ENCODE data around the gene ZMIZ2. TPM values are rescaled to one million over a fixed set of nuclear protein-coding genes. Genes with fewer than 3 reads are reported as not detected.
A peak's percentile ranks its signal among the peaks of the same experiment; 100 is the strongest.

The ZMIZ2 gene
- total and polyA plus RNA-seq, 3 experiments from 2014 or later = 9.8 to 122 (median 119) TPM

- POLR2A ChIA-PET = interaction anchor here (0.5 to 0.7 kb wide), 2 partner anchors 65 to 100 kb away, joined by 3 to 5 read pairs; no protein-coding TSS in a partner anchor
Observed at GRCh38 chr7:44733708-44734481, 14.8 kb upstream of the ZMIZ2 start.

GRCh38 chr7:44735403-44736165 is 13.1 kb upstream of the ZMIZ2 start:
- Histone ChIP-seq H3K9me3 (ENCODE audit: low read length) (no peaks in the 10 kb centered on the region), H3K4me3 (ENCODE audit: low read length) (no peak overlapping the region), H3K27ac (ENCODE audit: low read depth, low read length) (no peak overlapping the region), H3K36me3 (ENCODE audit: insufficient read depth, low read length) (no peaks in the 10 kb centered on the region), H3K27me3 (ENCODE audit: insufficient read depth, low read length, poor library complexity, severe bottlenecking) (no peaks in the 10 kb centered on the region), H3K4me1 (ENCODE audit: insufficient read depth, low read length) (no peaks in the 10 kb centered on the region)
- Mint-ChIP-seq H3K4me1 (peaks cover 7 to 12% (median 7%) of the 10 kb centered on the region in 3 donors), H3K27ac (peak overlapping the region in 2 of 8 donors; percentile 7 to 32), H3K9me3 (no peaks in the 10 kb centered on the region), H3K36me3 (no peaks in the 10 kb centered on the region), H3K27me3 (no peaks in the 10 kb centered on the region), H3K4me3 (no peak overlapping the region)
- DNase-seq = peak in 1 of 5 donors; percentile 54
- ChIA-PET POLR2A (no interaction called here), CTCF (interaction anchor here (1.6 kb wide), 1 partner anchor 170 kb away, joined by 5 read pairs; no protein-coding TSS in a partner anchor)

More at GRCh38 chr7:44733708-44734481, 14.8 kb upstream of the ZMIZ2 start:
- CTCF ChIA-PET = interaction anchor here (1.6 kb wide), 1 partner anchor 168 kb away, joined by 5 read pairs; no protein-coding TSS in a partner anchor
- Mint-ChIP-seq H3K4me1 (peaks cover 7 to 12% (median 7%) of the 10 kb centered on the region in 3 donors), H3K27me3 (no peaks in the 10 kb centered on the region), H3K27ac (no peak overlapping the region), H3K36me3 (no peaks in the 10 kb centered on the region), H3K9me3 (no peaks in the 10 kb centered on the region), H3K4me3 (no peak overlapping the region)
- no peak for DNase-seq
- Histone ChIP-seq H3K27ac (ENCODE audit: low read depth, low read length) (no peak overlapping the region), H3K4me1 (ENCODE audit: insufficient read depth, low read length) (no peaks in the 10 kb centered on the region), H3K27me3 (ENCODE audit: insufficient read depth, low read length, poor library complexity, severe bottlenecking) (no peaks in the 10 kb centered on the region), H3K36me3 (ENCODE audit: insufficient read depth, low read length) (no peaks in the 10 kb centered on the region), H3K4me3 (ENCODE audit: low read length) (no peak overlapping the region), H3K9me3 (ENCODE audit: low read length) (no peaks in the 10 kb centered on the region)

- Mint-ChIP-seq H3K27ac (peak overlapping the region in 5 of 8 donors; percentile 19 to 86 (median 64)), H3K27me3 (peaks cover 0 to 2% of the 10 kb centered on the region in 2 donors), H3K36me3 (no peaks in the 10 kb centered on the region), H3K4me3 (no peak overlapping the region), H3K4me1 (peaks cover 7 to 12% (median 7%) of the 10 kb centered on the region in 3 donors), H3K9me3 (no peaks in the 10 kb centered on the region)
- Histone ChIP-seq H3K4me3 (ENCODE audit: low read length) (no peak overlapping the region), H3K4me1 (ENCODE audit: insufficient read depth, low read length) (no peaks in the 10 kb centered on the region), H3K27ac (ENCODE audit: low read depth, low read length) (no peak overlapping the region), H3K9me3 (ENCODE audit: low read length) (no peaks in the 10 kb centered on the region), H3K27me3 (ENCODE audit: insufficient read depth, low read length, poor library complexity, severe bottlenecking) (no peaks in the 10 kb centered on the region), H3K36me3 (ENCODE audit: insufficient read depth, low read length) (no peaks in the 10 kb centered on the region)
- DNase-seq = no peak
- ChIA-PET CTCF (no interaction called here), POLR2A (no interaction called here)
Observed at GRCh38 chr7:44736896-44737295, 11.8 kb upstream of the ZMIZ2 start.

GRCh38 chr7:44738051-44738723 is 10.5 kb upstream of the ZMIZ2 start:
- ChIA-PET CTCF (interaction anchor here (1.3 kb wide), 1 partner anchor 110 kb away, joined by 3 read pairs; no protein-coding TSS in a partner anchor), POLR2A (no interaction called here)
- Histone ChIP-seq H3K4me1 (ENCODE audit: insufficient read depth, low read length) (no peaks in the 10 kb centered on the region), H3K4me3 (ENCODE audit: low read length) (no peak overlapping the region), H3K9me3 (ENCODE audit: low read length) (no peaks in the 10 kb centered on the region), H3K36me3 (ENCODE audit: insufficient read depth, low read length) (no peaks in the 10 kb centered on the region), H3K27ac (ENCODE audit: low read depth, low read length) (no peak overlapping the region), H3K27me3 (ENCODE audit: insufficient read depth, low read length, poor library complexity, severe bottlenecking) (no peaks in the 10 kb centered on the region)
- no peak for DNase-seq
- Mint-ChIP-seq H3K4me1 (peaks cover 7 to 12% (median 7%) of the 10 kb centered on the region in 3 donors), H3K27me3 (peaks cover 0 to 2% of the 10 kb centered on the region in 2 donors), H3K4me3 (no peak overlapping the region), H3K27ac (peak overlapping the region in 1 of 8 donors; percentile 93), H3K36me3 (no peaks in the 10 kb centered on the region), H3K9me3 (no peaks in the 10 kb centered on the region)

- Histone ChIP-seq H3K27ac (ENCODE audit: low read depth, low read length) (no peak overlapping the region), H3K9me3 (ENCODE audit: low read length) (no peaks in the 10 kb centered on the region), H3K4me3 (ENCODE audit: low read length) (no peak overlapping the region), H3K36me3 (ENCODE audit: insufficient read depth, low read length) (no peaks in the 10 kb centered on the region), H3K27me3 (ENCODE audit: insufficient read depth, low read length, poor library complexity, severe bottlenecking) (no peaks in the 10 kb centered on the region), H3K4me1 (ENCODE audit: insufficient read depth, low read length) (no peaks in the 10 kb centered on the region)
- ChIA-PET CTCF (interaction anchor here (0.6 to 1.3 kb wide), 2 partner anchors 111 to 314 kb away, joined by 3 read pairs; no protein-coding TSS in a partner anchor), POLR2A (no interaction called here)
- H3K27me3 Mint-ChIP-seq = peaks cover 0 to 2% of the 10 kb centered on the region in 2 donors
- no peak overlapping the region for H3K4me3 Mint-ChIP-seq
- no peaks in the 10 kb centered on the region for H3K9me3 Mint-ChIP-seq
- no peak overlapping the region for H3K27ac Mint-ChIP-seq
- peaks cover 7 to 12% (median 12%) of the 10 kb centered on the region in 3 donors for H3K4me1 Mint-ChIP-seq
- H3K36me3 Mint-ChIP-seq = no peaks in the 10 kb centered on the region
- DNase-seq = no peak
Observed at GRCh38 chr7:44738876-44739665, 9.6 kb upstream of the ZMIZ2 start.

- Mint-ChIP-seq H3K4me1 (peaks cover 7 to 12% (median 8%) of the 10 kb centered on the region in 3 donors), H3K4me3 (no peak overlapping the region), H3K36me3 (no peaks in the 10 kb centered on the region), H3K9me3 (no peaks in the 10 kb centered on the region), H3K27ac (no peak overlapping the region), H3K27me3 (peaks cover 0 to 2% of the 10 kb centered on the region in 2 donors)
- H3K36me3 ChIP-seq (ENCODE audit: insufficient read depth, low read length) = no peaks in the 10 kb centered on the region
- no peak for DNase-seq
- no peaks in the 10 kb centered on the region for H3K9me3 ChIP-seq (ENCODE audit: low read length)
- H3K27me3 ChIP-seq (ENCODE audit: insufficient read depth, low read length, poor library complexity, severe bottlenecking) = no peaks in the 10 kb centered on the region
- H3K4me1 ChIP-seq (ENCODE audit: insufficient read depth, low read length) = no peaks in the 10 kb centered on the region
- POLR2A ChIA-PET = no interaction called here
- no peak overlapping the region for H3K4me3 ChIP-seq (ENCODE audit: low read length)
- CTCF ChIA-PET = no interaction called here
- no peak overlapping the region for H3K27ac ChIP-seq (ENCODE audit: low read depth, low read length)
Observed at GRCh38 chr7:44740055-44740454, 8.6 kb upstream of the ZMIZ2 start.

- CTCF ChIA-PET = no interaction called here
- Mint-ChIP-seq H3K27me3 (peaks cover 0 to 2% of the 10 kb centered on the region in 2 donors), H3K27ac (peak overlapping the region in 1 of 8 donors; percentile 10), H3K9me3 (no peaks in the 10 kb centered on the region), H3K36me3 (peaks cover 0 to 3% (median 0%) of the 10 kb centered on the region in 3 donors), H3K4me3 (no peak overlapping the region), H3K4me1 (peaks cover 6 to 11% (median 11%) of the 10 kb centered on the region in 3 donors)
- Histone ChIP-seq H3K27me3 (ENCODE audit: insufficient read depth, low read length, poor library complexity, severe bottlenecking) (no peaks in the 10 kb centered on the region), H3K4me1 (ENCODE audit: insufficient read depth, low read length) (peaks cover 6% of the 10 kb centered on the region), H3K36me3 (ENCODE audit: insufficient read depth, low read length) (no peaks in the 10 kb centered on the region), H3K4me3 (ENCODE audit: low read length) (no peak overlapping the region), H3K27ac (ENCODE audit: low read depth, low read length) (no peak overlapping the region), H3K9me3 (ENCODE audit: low read length) (no peaks in the 10 kb centered on the region)
- DNase-seq = no peak
- POLR2A ChIA-PET = no interaction called here
Observed at GRCh38 chr7:44743750-44744149, 4.9 kb upstream of the ZMIZ2 start.

Measured in CD8-positive, alpha-beta memory T cell (primary cell).